Activated naive CD8-positive, alpha-beta T cell treated with anti-CD3 and anti-CD28 coated beads, Interleukin-2, amount 50 U/mL, for 16 hours (primary cell): Measurements from ENCODE around the gene PSMC6.

Experiments
- DNase-seq: peaks from one replicate; pipeline ENCODE4 v3.0.0-alpha.2; 2020; ENCODE audit warnings: low read depth, low spot score

PSMC6 gene

DNA sequence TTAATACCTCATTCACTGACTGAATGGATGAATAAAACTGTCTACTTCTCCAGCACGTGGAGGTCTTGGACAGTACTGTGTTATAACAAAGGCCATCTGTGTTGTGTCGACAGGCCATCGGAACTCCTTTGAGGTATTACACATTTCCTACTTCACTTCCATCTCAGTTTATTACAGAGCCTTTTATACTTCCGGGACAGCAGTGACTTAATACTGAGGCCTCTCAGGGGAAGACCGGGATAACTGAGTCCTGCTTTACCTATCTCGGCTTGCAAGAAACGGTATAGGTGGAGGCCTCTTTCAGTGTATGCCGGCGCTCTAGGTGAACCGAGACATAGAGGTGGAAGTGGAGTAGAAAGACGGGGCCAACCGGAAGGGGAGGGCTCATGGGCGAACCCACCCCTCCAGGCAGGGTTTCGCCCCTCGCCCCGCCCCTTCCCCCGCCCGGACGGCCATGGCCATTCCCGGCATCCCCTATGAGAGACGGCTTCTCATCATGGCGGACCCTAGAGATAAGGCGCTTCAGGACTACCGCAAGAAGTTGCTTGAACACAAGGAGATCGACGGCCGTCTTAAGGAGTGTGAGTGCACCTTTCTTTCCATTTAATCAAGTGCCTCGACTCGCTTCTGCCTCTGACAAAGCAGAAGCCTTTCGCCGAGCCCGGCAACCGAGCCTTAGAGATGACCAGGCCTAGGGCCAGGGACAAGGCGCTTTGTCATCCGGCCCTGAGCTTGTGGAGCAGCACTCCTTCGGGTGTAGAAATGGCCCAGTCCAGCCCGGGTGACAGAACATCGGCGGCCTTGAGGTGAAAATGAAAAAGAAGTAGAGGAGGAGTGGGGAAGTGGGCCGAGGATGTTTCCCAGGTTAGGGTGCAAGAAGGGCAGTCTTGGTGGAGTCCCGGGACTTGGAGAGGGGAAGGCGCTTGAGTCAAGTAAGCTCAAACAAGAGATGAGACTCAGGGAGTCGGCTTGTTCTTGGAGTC is at the start of gene PSMC6:
PSMC6 (plus strand) TSS at position 477 of the 983 bp plus-strand sequence; CDS start at position 497, 20 bp downstream.
- peak; percentile 90 for DNase-seq

DNA sequence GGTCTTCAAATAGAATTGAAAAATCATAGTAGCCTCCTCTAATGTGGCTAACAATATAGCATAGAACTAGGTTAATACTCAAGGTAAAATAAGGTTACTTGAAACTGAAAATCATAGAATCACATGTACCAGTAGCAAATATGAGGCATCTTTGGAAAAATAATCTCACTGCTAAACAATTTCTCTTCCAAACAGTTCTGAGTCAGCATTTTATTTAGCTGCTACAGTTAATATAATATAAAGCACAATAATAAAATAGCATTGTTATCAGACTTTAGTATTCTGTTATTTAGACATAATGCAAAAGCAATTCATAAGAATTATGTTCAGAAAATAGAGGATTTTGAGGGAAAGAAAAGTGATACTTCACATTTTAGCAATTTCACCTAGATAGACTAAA is 46.7 kb upstream of the PSMC6 start:
- no peak for DNase-seq

GRCh38 chr14:52660832-52661231 is 46.2 kb upstream of the PSMC6 start:
- DNase-seq: no peak

DNA sequence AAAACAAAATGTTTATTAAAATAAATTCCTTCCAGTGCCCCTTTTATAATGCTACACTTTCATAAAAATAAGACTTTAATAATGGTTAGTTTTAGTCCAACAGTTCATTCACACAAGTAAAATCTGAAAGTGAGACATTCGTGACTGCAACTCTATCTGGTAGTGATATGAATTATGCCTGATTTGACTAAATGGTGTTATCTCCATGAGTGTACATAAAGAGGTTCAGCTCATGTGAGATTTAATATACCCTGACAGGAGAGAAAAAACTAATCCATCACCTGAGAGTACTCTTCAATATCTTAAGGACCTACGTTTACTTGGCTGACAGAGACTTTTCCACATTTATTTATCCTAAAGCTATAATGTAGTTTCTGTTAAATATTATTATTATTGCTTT is 45.7 kb upstream of the PSMC6 start:
- no peak for DNase-seq

DNA sequence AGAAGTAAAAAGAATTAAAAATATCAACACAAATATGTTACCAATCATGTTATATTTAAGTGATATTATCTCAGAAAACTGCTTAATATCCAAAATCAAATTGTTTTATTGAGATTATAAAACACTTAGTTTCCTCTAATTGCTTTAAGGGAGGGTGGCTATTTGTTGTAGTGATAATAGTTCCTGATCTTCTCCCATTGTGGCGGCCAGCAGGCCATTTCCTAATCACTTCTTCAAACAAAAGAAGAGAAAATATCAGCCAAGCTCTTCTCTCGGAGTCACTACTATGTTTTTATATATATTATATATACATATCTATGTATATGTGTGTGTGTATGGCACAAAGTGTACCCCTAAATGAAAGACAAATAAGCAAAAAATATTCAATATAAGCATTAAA is 43.1 kb upstream of the PSMC6 start:
- DNase-seq: no peak

DNA sequence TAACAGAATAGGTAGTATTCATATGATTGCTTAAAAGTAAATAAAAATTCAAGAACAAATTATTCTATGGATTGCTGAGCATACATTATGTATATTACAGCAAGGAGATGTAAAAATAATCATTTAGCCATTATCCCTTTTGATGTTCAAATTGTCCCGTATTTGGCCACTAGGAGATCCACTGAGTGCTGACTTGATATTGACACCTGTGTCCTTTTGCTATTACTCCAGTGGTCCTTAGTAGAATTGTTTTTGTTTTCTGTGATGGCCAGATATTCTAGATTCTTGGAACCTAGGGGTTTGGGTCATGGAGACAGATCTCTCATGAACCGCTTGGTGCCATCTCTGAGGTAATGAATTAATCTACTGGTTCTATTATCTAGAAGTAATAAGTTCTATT is 28.4 kb upstream of the PSMC6 start:
- no peak for DNase-seq

- no peak for DNase-seq
These were observed 22.9 kb upstream of the PSMC6 start for GRCh38 chr14:52683985-52684520.

GRCh38 chr14:52686176-52686575 is 20.8 kb upstream of the PSMC6 start:
- DNase-seq: no peak

- no peak for DNase-seq
These were observed 15.8 kb upstream of the PSMC6 start for GRCh38 chr14:52690983-52691760.

- DNase-seq: no peak
These were observed 14.6 kb upstream of the PSMC6 start for GRCh38 chr14:52692248-52692962.

- DNase-seq: no peak
These were observed 14.0 kb upstream of the PSMC6 start for GRCh38 chr14:52693036-52693435.

DNA sequence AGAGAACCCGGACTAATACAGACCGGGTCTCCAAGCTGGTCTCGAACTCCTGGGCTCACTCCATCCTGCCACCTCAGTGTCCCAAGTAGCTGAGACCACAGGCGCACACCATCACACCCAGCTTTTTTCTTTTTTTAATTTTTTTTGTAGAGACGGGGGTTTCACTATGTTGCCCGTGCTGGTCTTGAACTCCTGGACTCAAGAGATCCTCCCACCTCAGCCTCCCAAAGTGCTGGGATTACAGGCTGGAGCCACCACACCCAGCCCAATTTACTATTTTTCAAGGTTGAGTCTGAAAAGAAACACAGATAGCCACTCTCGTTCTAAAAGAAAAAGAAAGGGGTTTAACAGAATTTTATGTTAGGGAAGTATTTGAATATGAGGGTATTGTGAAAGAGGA is 13.5 kb upstream of the PSMC6 start:
- DNase-seq: no peak

- no peak for DNase-seq
These were observed 12.1 kb upstream of the PSMC6 start for GRCh38 chr14:52694761-52695480.

- peak; percentile 12 for DNase-seq
These were observed 11.4 kb upstream of the PSMC6 start, which contains the start of gene ERO1A for GRCh38 chr14:52695481-52696091. Gene ERO1A, minus strand, starts transcription at chr14:52695558. Its CDS starts 77 bp downstream, at chr14:52695481.

GRCh38 chr14:52700701-52701172 is 6.3 kb upstream of the PSMC6 start:
- no peak for DNase-seq

GRCh38 chr14:52701223-52701622 is 5.8 kb upstream of the PSMC6 start:
- no peak for DNase-seq

GRCh38 chr14:52703225-52703624 is 3.8 kb upstream of the PSMC6 start:
- DNase-seq: no peak

DNA sequence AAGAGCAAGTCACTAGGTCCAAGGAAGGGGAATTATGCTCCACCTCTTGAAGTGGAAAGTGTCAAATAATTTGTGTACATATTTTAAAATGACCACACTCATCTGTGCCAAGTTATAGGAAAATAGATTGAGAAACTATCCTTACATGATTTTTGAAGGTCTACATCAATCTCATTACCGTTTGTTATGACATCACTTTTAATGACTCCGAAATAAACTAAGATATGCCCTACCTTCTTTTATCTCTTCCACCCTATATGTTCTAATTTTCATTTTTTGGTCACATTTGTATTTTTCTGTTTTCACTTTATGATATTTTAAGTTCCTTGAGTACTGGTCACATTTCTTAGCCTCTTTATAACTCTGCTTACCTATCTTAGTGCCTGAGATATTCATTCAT is 3.3 kb upstream of the PSMC6 start:
- DNase-seq: no peak

GRCh38 chr14:52706286-52706685 is 714 bp upstream of the PSMC6 start:
- no peak for DNase-seq

GRCh38 chr14:52711666-52712065 is 4.7 kb downstream of the PSMC6 start:
- DNase-seq: no peak
